SU-DHL-6 (cell line): ENCODE measurements around the gene DDR2.
"Not testable (repeated sequence)": the region's sequence is repeated elsewhere in the genome, so short reads cannot be mapped to it uniquely, and the experiment has no call there.

Experiments used
- H2AFZ ChIP-seq: fragments of 200-600 bp; sonication (generic); 2 replicates; pipeline ENCODE4 v1.6.1; 2014; ENCODE audit warnings: low read depth, mild to moderate bottlenecking, moderate library complexity, mixed read lengths, antibody characterized with exemption, low read length; ENCODE audit not compliant: severe bottlenecking
- H3F3A ChIP-seq: fragments of 200-600 bp; shearing (Covaris generic); 2 replicates; pipeline ENCODE4 v1.6.0; 2016; ENCODE audit warnings: antibody characterized with exemption, mild to moderate bottlenecking; ENCODE audit not compliant: insufficient read depth
- H3K27ac ChIP-seq: fragments of 200-600 bp; sonication (generic); 2 replicates; pipeline ENCODE4 v1.5.1; 2016; ENCODE audit warnings: low read depth, mild to moderate bottlenecking, low read length, moderate library complexity, mixed read lengths
- H3K27me3 ChIP-seq: fragments of 200-600 bp; sonication (generic), shearing (Covaris generic); 2 replicates; pipeline ENCODE4 v1.6.0; 2014; ENCODE audit warnings: mild to moderate bottlenecking, low read length
- H3K36me3 ChIP-seq: fragments of 200-600 bp; sonication (generic); 2 replicates; pipeline ENCODE4 v1.6.1; 2014; ENCODE audit warnings: mild to moderate bottlenecking, low read length, mixed read lengths
- H3K4me2 ChIP-seq: fragments of 300-600, 200-600 bp; shearing (Covaris generic), sonication (generic); 2 replicates; pipeline ENCODE4 v1.6.0; 2014; ENCODE audit warnings: low read length, low read depth, mild to moderate bottlenecking; ENCODE audit not compliant: poor library complexity, severe bottlenecking
- H3K4me3 ChIP-seq: fragments of 200-600 bp; sonication (generic); 2 replicates; pipeline ENCODE4 v1.5.1; 2014; ENCODE audit warnings: antibody characterized with exemption, low read length, mild to moderate bottlenecking, mixed read lengths; ENCODE audit not compliant: insufficient read depth, poor library complexity, severe bottlenecking
- H3K79me2 ChIP-seq: fragments of 200-600 bp; sonication (generic); 2 replicates; pipeline ENCODE4 v1.6.1; 2014; ENCODE audit warnings: mild to moderate bottlenecking, low read length, moderate library complexity; ENCODE audit not compliant: insufficient read depth
- H3K9ac ChIP-seq: fragments of 200-600 bp; sonication (generic); 2 replicates; pipeline ENCODE4 v1.7.0; 2014; ENCODE audit warnings: mild to moderate bottlenecking, low read length
- H3K9me2 ChIP-seq: fragments of 200-600 bp; sonication (generic); replicated peaks from 2 replicates; pipeline ENCODE4 v1.6.1; 2014; ENCODE audit warnings: low read length; ENCODE audit not compliant: insufficient read depth
- H3K9me3 ChIP-seq: fragments of 200-600 bp; sonication (generic); 2 replicates; pipeline ENCODE4 v1.6.1; 2014; ENCODE audit warnings: low read length, mixed read lengths; ENCODE audit not compliant: insufficient read depth
- H4K20me1 ChIP-seq: fragments of 200-600 bp; sonication (generic); 2 replicates; pipeline ENCODE4 v1.6.1; 2014; ENCODE audit warnings: low read depth, mild to moderate bottlenecking, antibody characterized with exemption, low read length, moderate library complexity, mixed read lengths
- CTCF ChIP-seq: fragments of 200-600 bp; sonication (generic); IDR thresholded peaks from one replicate; pipeline ENCODE4 v1.5.1; 2017; ENCODE audit warnings: antibody characterized with exemption, mild to moderate bottlenecking, low read length, moderate library complexity; ENCODE audit not compliant: insufficient read depth, poor library complexity, severe bottlenecking
- EZH2phosphoT487 ChIP-seq: fragments of 200-600 bp; sonication (generic), shearing (Covaris generic); conservative IDR thresholded peaks from 2 replicates; pipeline ENCODE4 v1.6.1; 2018; ENCODE audit warnings: mild to moderate bottlenecking, antibody characterized with exemption, low read length, moderate library complexity, mixed read lengths

The DDR2 gene

GRCh38 chr1:162724583-162725120 lies 92.4 kb downstream of the DDR2 start:
- no peaks in the 10 kb centered on the region for H3K27me3 ChIP-seq
- TF ChIP-seq EZH2phosphoT487 (no peak), CTCF (no peak)
- no peaks in the 10 kb centered on the region for H3K36me3 ChIP-seq
- no peak overlapping the region for H3K27ac ChIP-seq
- no peaks in the 10 kb centered on the region for H3F3A ChIP-seq
- H3K4me3 ChIP-seq = no peak overlapping the region
- H3K9me3 ChIP-seq = no peaks in the 10 kb centered on the region
- H3K9ac ChIP-seq = no peak overlapping the region
- no peak overlapping the region for H3K4me2 ChIP-seq
- no peaks in the 10 kb centered on the region for H4K20me1 ChIP-seq
- H3K9me2 ChIP-seq = no peaks in the 10 kb centered on the region
- no peaks in the 10 kb centered on the region for H3K79me2 ChIP-seq
- no peak overlapping the region for H2AFZ ChIP-seq

- no peaks in the 10 kb centered on the region for H4K20me1 ChIP-seq
Measured at GRCh38 chr1:162725301-162725837, 93.1 kb downstream of the DDR2 start.

GRCh38 chr1:162726555-162726954 lies 94.3 kb downstream of the DDR2 start:
- Histone ChIP-seq H3F3A (no peaks in the 10 kb centered on the region), H4K20me1 (no peaks in the 10 kb centered on the region), H3K36me3 (no peaks in the 10 kb centered on the region), H3K9ac (no peak overlapping the region), H2AFZ (no peak overlapping the region), H3K9me2 (no peaks in the 10 kb centered on the region), H3K4me3 (no peak overlapping the region), H3K79me2 (no peaks in the 10 kb centered on the region), H3K27ac (no peak overlapping the region), H3K27me3 (no peaks in the 10 kb centered on the region), H3K4me2 (no peak overlapping the region), H3K9me3 (no peaks in the 10 kb centered on the region)
- TF ChIP-seq CTCF (no peak), EZH2phosphoT487 (no peak)

More at GRCh38 chr1:162725301-162725837, 93.1 kb downstream of the DDR2 start:
- Histone ChIP-seq H3K9me3 (no peaks in the 10 kb centered on the region), H3F3A (no peaks in the 10 kb centered on the region), H3K9ac (no peak overlapping the region), H3K36me3 (no peaks in the 10 kb centered on the region), H3K79me2 (no peaks in the 10 kb centered on the region), H3K4me3 (no peak overlapping the region), H3K27me3 (no peaks in the 10 kb centered on the region), H3K4me2 (no peak overlapping the region), H2AFZ (no peak overlapping the region), H3K9me2 (no peaks in the 10 kb centered on the region), H3K27ac (no peak overlapping the region)
- TF ChIP-seq EZH2phosphoT487 (no peak), CTCF (no peak)

GRCh38 chr1:162727493-162727892 lies 95.2 kb downstream of the DDR2 start:
- H3K36me3 ChIP-seq, H2AFZ ChIP-seq, H3K79me2 ChIP-seq, H3K9ac ChIP-seq, H3K9me3 ChIP-seq, H4K20me1 ChIP-seq, H3K27me3 ChIP-seq, H3K4me2 ChIP-seq, H3K9me2 ChIP-seq, H3F3A ChIP-seq, H3K4me3 ChIP-seq, H3K27ac ChIP-seq: not testable (repeated sequence)
